ENCODE results near the gene KIF26A.
A peak's percentile ranks its signal among the peaks of the same experiment; 100 is the strongest.

Gene KIF26A

DNA sequence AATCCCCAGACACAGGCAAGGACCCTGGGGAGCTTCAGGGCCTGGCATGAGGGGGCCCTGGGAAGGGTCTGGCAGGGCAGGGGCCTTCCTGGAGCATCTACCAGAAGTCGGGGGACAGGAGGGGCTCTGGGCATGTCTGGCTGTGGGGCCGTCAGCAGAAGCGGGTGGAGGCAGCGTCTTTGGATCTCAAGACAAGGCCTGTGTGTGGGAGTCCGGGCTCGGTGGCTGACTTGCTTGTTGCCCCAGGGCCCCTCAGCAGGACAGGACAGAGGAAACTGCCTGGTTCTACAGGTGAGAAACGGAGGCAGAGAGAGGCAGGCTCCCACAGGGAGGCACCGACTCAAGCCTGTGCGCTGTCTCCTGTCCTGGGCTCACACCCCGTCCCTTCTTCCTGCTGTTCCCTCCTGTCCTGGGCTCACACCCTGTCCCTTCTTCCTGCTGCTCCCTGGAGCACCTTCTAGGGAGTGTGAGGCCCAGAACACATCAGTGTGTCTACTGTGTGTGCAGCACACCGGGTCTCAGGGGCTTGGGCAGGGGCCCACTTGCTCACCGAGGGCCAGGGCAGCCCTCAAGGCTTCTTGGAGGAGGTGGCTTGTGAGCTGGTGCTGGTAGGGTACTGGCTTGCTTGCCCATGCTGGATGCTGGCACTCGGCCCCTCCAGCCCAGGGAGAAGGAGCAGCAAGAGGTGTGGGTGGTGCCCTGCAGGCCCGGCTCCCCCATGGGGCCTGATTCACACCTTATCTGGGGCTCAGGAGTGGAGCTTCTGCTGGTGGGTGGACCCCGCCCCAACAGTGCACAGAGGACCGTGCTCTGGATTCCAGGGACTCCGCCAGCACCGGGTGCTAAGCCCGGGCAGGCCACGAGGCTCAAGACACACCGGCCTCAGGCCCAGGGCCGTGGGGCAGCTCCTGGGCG is 38.0 kb upstream of the KIF26A start:
- intact Hi-C loops (cut with DNase I), result no loop called here
- DNase-seq, result peak in 4 of 10 donors; percentile 4 to 83 (median 68)

DNA sequence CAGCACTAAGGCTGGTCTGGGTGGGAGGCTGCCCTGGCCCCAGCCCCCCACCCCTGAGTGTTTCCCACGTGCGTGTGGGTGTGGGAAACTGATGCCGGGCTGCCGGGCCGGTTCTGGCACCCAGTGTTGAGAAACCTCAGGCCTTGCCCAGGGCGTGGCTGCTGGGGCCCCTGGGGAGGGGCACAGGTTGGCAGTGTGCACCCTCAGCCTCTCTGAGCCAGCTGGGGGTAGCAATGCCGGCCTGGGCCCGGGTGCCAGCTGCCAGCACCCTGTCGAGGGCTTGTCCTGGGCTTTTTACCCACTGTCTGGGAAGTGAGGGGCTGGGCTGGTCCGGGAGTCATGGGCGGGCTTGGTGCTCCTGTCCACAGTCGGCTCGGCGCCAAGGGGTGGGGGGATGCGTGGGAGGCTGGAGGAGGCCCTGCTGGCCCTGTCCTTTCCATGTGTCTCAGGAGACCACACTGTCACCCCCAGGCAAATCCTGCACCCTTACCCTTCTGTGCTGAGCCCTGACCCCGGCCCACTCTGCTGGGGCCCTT is 37.2 kb upstream of the KIF26A start:
- peak in 4 of 10 donors; percentile 16 to 83 (median 76) for DNase-seq
- intact Hi-C loops (cut with DNase I), result no loop called here

DNA sequence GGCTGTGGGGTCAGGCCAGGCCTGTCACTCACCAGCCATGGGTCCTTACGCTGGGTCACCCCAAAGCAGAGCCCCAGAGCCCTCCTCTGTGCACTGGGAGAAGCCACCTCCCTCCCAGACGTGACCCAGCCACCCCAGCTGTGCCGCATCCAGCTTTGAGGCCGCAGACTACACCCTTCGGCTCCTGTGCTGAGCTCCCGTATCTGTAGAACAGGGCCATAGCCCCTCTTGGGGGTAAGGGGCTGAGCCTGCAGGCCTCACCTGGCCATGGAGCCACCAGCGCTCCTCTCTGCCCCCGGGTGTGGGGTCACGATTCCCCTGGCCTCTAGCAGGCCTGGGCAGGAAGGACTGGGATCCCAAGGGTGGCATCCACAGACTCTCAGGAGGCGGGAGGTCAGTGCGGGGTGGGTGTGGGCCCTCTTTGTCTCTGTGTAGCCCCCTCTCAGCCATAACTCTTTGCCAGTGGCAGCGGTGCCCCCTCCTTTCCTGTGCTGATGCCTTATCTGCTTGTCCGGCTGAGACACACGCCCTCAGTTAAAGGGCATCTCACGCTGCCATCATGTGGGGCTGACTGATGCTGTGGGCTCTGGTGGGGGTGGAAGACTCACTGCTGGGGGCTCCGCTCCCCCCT is 36.6 kb upstream of the KIF26A start:
- intact Hi-C loops (cut with DNase I), result no loop called here
- peak in 3 of 10 donors; percentile 48 to 64 (median 53) for DNase-seq

DNA sequence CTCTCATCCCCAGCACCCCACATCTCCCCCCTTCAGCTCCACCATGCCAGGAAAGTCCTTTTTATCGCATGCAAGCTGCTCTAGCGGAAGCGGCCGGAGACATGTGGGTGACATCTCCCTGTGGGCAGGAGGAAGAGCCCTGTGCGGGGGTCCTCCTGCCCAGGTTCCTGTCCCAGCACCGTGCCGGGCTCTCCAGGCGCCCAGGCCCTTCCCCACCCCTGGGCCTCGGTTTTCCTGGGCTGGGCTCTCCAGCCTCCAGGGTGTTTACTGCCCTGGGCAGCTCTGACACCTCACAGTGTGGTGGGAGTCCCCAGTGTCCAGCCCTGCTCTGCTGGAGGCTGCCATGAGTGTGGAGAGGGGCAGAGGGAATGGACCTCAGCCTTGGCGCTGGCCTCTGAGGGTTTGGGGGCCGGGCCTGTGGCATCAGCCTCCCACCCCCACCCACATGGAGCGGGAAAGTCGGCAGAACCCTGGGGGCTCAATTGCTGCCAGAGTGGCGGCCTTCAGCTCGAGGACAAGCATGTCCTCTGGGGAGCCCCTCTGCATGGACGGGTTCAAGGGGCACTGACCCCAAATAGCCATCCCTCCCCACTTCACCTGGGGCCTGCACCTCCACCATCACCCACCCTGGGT is 36.0 kb upstream of the KIF26A start:
- intact Hi-C loops (cut with DNase I), result no loop called here

DNA sequence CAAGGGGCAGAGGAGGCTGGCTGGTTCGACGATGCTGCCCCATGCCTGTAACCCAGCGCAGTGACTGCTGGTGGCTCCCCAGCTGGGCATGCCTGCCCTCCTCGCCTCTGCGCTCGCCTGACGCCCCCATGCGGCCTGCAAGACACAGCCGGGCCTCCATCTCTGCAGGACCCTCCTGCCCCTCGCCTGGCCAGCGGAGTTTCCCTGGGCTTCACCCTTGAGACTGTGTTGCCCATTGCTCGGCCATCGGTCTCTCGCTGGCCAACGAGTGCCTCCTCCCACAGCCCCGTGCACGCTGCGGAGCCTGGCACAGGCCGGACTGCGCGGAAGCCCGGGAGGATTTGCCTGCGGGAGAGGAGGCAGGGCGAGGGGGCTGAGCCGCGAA is 35.3 kb upstream of the KIF26A start:
- DNase-seq, result peak in 5 of 10 donors; percentile 5 to 83 (median 59)
- intact Hi-C loops (cut with DNase I), result no loop called here

More for the DNA sequence above, 36.0 kb upstream of the KIF26A start:
- peak in 5 of 10 donors; percentile 2 to 69 (median 48) for DNase-seq

DNA sequence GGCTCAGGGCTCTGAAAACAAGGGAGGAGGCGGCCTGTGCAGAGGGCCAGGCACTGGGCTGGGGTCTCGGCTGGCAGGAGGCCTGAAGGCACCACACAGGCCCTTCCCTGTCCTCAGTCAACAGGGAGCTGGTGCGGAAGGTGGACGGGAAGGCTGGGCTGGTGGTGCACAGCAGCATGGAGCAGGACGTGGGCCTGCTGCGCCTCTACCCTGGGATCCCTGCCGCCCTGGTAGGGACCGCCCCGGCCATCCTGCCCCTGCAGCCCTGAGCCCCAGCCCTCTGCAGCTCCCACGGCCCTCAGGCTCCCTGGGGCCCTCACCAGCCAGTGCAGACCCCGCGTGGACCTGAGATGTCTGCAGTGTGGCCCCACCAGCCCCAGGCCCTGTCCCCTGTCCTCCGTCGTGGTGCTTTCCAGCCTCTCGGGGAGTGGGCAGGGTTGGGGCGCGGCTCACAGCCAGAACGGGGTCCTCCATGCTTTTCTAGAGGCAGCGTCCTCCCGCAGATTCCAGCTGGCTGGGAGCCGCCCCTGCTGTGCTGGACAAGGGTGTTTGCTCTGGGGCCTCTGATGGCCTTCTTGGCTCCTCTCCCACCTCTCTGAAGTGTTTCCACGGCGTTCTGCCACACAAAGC is 34.8 kb upstream of the KIF26A start:
- intact Hi-C loops (cut with DNase I), result no loop called here
- peak in 5 of 10 donors; percentile 3 to 68 (median 60) for DNase-seq

DNA sequence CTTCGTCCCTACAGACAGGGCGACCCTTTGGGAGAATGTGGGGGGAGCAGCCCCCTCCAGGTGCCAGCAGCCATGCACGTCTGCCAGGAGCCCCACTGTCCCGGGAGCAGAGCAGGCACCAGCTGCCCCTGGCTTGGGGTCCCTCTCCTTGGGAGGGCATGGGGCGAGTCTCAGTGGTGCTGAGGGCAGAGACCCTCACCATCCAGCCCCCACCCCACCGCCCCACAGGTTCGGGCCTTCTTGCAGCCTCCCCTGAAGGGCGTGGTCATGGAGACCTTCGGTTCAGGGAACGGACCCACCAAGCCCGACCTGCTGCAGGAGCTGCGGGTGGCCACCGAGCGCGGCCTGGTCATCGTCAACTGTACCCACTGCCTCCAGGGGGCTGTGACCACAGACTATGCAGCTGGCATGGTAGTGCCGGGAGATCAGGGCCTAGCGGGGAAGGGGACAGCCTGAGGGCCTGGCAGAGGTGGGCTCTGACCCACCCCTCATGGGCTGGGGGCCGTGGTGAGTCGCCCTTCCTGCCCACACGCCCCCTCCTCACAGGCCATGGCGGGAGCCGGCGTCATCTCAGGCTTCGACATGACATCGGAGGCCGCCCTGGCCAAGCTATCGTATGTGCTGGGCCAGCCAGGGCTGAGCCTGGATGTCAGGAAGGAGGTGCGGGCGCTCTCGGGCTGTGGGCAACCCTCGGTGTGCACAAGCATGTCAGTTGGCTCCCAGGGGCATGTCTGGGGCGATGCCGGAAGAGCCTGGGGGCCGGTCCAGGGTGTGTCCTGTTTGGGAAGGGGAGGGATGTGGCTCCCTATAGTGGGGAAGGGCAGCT is 34.1 kb upstream of the KIF26A start:
- intact Hi-C loops (cut with DNase I), result no loop called here
- DNase-seq, result peak in 4 of 10 donors; percentile 17 to 78 (median 71)

DNA sequence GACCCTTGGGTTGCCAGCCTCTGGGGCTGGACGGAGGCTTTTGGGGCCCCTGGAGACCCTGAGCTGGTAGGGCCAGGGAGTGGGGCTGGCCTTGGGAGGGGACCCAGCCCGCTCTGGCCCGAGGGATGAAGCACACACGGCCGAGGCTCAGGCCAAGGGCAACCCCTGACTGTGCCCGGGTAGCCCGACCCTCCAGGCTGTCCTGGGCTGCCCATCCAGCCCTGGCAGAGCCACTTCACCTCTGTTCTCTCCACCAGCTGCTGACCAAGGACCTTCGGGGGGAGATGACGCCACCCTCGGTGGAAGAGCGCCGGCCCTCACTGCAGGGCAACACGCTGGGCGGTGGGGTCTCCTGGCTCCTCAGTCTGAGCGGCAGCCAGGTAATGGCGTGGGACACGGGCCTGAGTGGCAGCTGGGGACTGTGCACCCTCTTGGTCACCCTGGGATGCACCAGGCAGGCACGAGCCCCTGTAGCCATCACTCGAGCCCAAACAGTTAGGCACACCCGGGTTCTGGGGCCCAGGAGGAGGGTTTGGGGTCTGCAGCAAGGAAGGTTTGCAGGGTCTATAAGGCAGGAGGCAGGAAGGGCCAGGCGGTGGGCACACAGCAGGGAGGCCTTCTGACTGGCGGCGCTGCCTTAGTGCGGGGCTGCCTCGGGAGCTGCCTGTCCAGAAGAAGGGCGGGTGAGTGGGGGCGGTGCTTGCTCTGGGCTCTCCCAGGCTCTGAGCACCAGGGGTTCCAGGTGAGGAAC is 33.1 kb upstream of the KIF26A start:
- peak in 5 of 10 donors; percentile 4 to 82 (median 49) for DNase-seq
- intact Hi-C loops (cut with DNase I), result no loop called here

DNA sequence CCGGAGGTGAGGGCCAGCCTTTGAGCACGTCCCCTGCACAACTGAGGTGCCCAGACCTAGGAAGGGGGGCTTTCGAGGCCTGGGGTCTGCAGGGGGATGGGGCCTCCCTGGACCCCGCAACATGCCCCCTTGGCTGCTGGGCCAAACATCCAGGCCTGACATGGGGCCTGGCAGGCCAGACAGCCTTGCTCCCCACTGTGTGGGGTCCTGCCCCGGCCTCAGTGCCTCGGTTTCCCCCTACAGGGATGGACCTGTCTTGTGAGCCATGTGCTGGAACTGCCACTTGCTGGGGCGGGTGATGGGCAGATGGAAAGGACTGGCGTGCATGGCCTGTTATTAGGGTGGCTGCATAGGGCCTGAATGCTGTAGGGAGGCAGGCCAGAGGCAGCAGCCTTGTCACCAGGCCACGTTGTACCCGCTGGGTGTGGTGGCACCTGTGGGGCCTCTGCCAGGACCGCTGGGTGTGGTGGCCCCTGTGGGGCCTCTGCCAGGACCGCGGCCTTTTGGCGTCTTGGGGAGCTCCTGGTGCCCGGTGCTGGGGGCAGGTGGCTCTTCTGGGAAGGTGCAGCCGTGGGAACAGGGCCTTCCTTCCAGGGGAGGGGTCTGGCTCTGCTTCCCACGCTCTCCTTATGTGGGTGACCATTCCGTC is 32.4 kb upstream of the KIF26A start:
- peak in 5 of 10 donors; percentile 2 to 78 (median 29) for DNase-seq
- intact Hi-C loops (cut with DNase I), result no loop called here

DNA sequence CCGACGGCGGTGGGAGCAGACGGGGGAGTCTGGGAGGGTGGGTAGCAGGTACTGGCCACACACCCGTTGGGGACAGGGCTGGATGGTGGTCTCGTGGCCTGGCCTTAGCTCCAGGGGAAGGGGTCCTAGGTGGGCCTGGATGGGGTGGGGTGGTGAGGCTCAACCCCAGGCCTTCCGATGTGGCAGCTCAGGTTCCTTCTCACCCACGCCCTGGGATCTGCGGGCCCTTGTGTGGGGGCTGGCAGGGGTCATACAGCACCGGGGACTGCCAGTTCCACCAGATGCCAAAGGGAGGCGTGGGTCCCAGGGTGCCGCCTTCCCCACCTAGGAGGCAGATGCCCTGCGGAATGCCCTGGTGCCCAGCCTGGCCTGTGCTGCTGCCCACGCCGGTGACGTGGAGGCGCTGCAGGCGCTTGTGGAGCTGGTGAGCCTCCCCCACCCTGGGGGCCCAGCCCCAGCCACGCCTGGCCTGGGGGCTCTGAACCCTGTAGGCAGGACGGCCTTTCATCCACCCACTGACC is 31.9 kb upstream of the KIF26A start:
- intact Hi-C loops (cut with DNase I), result no loop called here
- peak in 4 of 10 donors; percentile 17 to 84 (median 70) for DNase-seq

DNA sequence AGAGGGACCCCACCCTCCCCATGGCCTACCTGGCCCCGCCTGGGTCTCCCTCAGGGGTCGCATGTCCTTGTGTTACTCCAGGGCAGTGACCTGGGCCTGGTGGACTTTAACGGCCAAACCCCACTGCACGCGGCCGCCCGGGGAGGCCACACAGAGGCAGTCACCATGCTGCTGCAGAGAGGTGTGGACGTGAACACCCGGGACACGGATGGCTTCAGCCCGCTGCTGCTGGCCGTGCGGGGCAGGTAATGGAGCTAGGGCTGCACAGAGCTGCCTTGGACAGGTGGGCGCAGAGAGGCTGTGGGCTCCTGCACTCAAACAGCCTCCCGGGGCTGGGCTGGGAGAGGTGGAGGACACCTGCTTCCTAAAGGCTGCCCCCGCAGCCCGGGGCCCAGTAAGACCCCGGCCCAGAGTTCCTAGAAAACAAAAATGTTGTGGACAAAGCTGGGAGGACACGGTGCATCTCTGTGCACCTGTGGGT is 31.2 kb upstream of the KIF26A start:
- DNase-seq, result peak in 4 of 10 donors; percentile 5 to 66 (median 32)
- intact Hi-C loops (cut with DNase I), result no loop called here

DNA sequence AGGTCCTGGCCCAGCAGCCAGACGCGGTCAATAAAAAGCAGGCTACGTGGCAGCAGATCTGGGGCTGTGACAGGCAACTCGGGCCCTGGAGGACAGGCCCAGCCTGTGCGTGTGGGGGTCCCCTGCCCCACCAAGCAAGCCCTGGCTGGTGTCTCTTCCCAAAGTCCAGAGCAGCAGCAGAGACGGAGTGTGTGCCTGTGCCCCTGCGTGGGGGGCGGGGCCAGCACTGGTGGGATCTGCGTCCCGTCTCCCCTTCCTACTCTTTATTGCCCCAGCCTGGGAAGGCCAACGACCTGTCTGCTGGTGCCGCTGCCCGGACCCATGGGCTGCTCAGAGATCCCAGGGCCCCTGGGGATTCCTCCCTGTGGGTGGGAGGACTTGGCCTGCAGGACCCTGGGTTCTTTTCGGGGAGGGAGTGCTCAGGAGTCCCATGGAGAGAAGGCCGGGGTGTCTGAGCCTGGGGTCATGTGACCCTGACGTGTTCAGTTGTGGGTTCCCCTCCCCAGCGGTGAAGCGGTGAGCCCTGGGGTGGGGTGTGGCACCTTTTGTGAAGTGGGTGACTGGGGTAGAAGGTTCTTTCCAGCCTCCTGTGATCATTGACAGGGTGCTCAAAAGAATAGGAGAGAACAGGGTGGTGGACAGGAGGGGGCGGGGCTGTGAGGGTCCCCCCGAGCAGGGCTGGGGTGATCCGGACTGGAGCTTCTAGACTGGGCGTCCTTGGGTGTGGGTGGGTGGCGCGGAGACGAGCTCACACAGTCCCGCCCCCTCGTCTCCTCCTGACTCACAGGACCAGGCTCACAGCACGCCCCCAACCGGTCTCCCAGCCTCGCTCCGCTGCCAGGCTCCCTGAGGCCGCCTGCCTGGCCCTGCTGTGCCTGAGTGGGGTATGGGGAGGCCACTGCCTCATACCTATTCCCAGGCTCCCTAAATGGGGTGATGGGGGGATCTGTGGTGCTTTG is 30.5 kb upstream of the KIF26A start:
- DNase-seq, result peak in 6 of 10 donors; percentile 35 to 93 (median 68)
- intact Hi-C loops (cut with DNase I), result no loop called here

DNA sequence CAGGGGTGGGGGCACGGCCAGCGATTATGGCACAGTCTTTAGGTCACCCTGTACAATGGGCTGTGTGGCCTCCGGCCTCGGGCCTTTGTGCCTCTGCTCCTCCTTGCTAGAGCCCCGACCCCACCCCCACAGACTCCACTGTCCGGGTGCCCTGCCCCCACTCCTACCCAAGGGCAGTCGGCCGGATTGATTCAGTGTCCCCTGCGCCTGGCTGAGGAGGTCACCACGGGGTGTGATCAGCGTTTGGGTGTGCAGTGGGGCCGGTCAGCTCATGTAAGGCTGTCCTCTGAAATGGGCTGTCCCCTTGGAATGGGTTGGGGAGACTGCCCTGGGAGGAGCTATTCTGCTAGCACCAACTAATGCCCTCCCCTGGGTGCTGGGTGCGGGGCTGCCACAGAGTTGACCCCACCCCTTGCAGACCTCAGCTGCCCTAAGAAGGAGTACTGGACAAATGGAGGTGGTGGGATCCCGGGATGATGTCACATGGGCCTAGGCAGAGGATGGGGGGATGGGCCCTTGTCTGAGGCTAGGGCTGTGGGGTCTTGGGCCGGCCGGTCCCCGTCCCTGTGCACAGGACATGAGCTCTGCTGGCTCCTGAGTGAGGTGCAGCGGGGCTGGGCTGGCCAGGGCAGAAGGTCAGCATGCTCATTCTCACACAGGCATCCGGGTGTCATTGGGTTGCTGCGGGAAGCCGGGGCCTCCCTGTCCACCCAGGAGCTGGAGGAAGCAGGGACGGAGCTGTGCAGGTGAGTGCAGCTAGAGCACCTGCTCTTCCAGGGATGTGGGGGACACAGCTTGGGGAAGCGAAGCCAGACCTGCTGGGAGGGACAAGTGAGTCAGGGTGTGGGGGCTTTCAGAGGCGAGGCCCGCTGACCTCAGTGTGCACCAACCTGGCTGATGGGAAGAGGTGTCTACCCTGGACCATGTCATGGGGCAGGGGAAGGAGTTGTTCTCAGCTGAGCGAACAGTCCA is 29.5 kb upstream of the KIF26A start:
- DNase-seq, result peak in 5 of 10 donors; percentile 4 to 80 (median 65)

DNA sequence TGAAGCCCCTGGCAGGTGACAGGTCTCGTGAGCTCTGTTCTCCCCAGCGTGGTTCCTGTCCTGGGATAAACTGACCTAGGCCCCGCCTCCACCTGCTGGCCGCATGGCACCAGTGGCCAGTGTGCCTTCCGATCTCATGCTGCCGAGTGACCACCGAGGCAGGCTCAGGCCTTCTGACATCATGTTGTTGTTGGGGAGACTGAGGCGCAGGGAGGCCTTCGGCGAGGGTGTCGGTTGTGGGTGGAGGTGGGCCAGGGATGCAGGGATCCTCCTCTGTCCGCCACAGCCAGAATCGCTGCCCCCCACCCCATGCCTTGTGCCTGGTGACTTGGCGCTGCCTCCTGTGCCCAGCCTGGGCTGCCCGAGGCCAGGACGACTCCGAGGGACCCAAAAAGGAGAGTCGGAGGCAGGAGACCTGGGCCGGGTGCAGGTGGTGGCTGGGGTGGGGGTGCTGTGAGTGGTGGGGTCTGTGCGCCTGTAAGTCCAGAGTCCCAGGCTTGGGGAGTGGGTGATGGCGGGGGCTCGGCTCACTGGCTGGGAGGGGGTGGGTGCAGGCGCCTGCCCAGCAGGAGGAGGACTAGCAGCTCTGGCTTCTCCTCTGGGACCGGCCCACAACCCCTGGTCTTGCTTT is 28.5 kb upstream of the KIF26A start:
- DNase-seq, result peak in 5 of 10 donors; percentile 5 to 80 (median 55)
- intact Hi-C loops (cut with DNase I), result no loop called here

More for the DNA sequence above, 29.5 kb upstream of the KIF26A start:
- intact Hi-C loops (cut with DNase I), result no loop called here
